NCI-H526 treated with DMSO at 0.1 percent for 48 hours (cell line): ENCODE data around the gene MRPL4.
A peak's percentile ranks its signal among the peaks of the same experiment; 100 is the strongest.
"Not testable (repeated sequence)": the region's sequence is repeated elsewhere in the genome, so short reads cannot be mapped to it uniquely, and the experiment has no call there.

Source experiments
- DNase-seq: peaks from one replicate; lab custom pipeline; 2025; lab: John Stamatoyannopoulos, UW

The MRPL4 gene

GRCh38 chr19:10262771-10263170 is 10.8 kb downstream of the MRPL4 start:
- no peak for DNase-seq

GRCh38 chr19:10266706-10267105 is 14.7 kb downstream of the MRPL4 start:
- no peak for DNase-seq

GRCh38 chr19:10268071-10268470 is 16.1 kb downstream of the MRPL4 start:
- no peak for DNase-seq

- peak; percentile 2 for DNase-seq
Observed at GRCh38 chr19:10269333-10270179, 17.5 kb downstream of the MRPL4 start.

DNA sequence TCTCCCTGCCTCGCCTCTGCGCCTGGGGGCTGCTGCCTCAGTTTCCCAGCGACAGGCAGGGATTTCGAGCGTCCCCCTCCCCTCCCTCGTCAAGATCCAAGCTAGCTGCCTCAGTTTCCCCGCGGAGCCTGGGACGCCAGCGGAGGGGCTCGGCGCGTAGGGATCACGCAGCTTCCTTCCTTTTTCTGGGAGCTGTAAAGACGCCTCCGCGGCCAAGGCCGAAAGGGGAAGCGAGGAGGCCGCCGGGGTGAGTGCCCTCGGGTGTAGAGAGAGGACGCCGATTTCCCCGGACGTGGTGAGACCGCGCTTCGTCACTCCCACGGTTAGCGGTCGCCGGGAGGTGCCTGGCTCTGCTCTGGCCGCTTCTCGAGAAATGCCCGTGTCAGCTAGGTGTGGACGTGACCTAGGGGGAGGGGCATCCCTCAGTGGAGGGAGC is 18.2 kb downstream of the MRPL4 start:
- DNase-seq, result no peak

DNA sequence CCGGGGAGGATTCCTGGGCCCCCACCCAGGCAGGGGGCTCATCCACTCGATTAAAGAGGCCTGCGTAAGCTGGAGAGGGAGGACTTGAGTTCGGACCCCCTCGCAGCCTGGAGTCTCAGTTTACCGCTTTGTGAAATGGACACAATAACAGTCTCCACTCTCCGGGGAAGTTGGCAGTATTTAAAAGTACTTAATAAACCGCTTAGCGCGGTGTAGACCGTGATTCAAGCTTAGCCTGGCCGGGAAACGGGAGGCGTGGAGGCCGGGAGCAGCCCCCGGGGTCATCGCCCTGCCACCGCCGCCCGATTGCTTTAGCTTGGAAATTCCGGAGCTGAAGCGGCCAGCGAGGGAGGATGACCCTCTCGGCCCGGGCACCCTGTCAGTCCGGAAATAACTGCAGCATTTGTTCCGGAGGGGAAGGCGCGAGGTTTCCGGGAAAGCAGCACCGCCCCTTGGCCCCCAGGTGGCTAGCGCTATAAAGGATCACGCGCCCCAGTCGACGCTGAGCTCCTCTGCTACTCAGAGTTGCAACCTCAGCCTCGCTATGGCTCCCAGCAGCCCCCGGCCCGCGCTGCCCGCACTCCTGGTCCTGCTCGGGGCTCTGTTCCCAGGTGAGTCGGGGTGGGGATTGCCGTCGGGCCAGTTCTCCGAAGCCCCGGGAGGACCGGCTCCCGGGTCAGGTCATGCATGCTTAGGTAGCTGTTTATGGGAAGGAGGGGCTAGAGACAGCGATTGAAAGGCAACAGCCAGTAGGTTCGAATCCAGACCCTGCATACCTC is 18.8 kb downstream of the MRPL4 start, which contains the start of gene ICAM1:
Gene ICAM1, plus strand, starts transcription at position 505 of the 779 bp plus-strand sequence. Its CDS starts 40 bp downstream, at position 545.
- DNase-seq, result no peak

DNA sequence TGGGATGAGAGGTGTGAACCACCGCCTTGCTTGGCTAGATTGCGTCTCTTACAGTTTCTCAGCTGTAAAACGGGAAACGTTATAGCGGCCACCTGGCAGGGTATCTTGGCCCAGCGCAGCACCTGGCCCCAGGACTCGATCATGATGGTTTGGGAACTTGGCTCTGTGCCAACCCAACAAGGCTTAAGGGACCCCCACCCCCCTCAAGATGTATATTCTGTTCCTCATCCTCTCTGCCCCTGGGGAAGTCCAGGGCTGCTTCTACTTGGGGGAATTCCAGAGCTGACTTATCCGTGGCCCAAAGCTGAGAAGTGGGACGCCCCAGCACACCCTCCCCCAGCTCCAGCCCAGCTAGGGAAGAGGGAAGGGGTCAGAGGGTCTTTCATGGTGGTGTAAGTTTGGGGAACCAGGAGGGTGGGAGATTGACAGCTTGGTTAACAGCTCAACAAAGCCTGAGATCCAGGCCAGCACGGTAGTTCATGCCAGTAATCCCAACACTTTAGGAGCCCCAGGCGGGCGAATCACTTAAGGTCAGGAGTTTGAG is 19.6 kb downstream of the MRPL4 start:
- DNase-seq, result no peak

DNA sequence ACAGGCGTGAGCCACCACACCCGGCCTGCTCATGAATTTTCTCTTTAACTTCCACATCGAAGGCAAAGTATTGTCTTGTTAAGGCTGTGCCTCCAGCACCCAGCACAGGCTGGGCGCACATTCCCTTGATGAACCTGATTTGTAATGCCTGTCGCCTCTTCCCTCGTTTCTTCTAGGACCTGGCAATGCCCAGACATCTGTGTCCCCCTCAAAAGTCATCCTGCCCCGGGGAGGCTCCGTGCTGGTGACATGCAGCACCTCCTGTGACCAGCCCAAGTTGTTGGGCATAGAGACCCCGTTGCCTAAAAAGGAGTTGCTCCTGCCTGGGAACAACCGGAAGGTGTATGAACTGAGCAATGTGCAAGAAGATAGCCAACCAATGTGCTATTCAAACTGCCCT is 22.6 kb downstream of the MRPL4 start:
- DNase-seq, result no peak

- DNase-seq, result no peak
Observed at GRCh38 chr19:10277795-10278589, 26.0 kb downstream of the MRPL4 start.

- no peak for DNase-seq
Observed at GRCh38 chr19:10278935-10279334, 26.9 kb downstream of the MRPL4 start.

DNA sequence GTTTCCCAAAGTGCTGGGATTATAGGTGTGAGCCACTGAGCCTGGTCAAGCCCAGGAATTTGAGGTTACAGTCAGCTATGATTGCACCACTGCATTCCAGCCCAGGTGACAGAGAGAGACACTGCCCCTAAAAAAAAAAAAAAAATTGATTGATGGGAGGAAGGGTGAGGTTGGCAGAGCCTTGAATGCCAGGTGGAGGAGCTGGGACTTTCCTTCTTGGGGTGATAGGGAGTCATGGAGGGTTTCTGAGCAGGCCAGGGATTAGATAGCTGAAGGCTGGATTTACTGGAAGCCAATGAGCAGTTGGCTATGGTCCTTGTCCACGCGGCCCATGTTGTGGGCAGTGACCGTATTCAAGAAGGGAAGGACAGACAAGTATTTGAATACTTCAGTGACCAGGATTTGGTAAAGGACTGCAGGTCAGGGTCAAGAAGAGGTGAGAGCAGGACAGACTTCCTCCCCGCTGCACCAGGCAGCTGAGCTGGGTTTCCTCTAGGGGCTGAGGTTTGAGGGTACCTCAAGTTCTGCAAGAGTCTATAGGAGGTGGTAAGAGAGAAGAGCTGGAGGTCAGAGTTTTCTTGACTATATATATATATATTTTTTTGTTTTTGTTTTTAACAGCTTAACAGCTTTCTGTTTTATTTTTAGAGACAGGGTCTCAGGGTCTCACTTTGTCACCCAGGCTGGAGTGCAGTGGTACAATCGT is 27.9 kb downstream of the MRPL4 start:
- DNase-seq, result no peak

DNA sequence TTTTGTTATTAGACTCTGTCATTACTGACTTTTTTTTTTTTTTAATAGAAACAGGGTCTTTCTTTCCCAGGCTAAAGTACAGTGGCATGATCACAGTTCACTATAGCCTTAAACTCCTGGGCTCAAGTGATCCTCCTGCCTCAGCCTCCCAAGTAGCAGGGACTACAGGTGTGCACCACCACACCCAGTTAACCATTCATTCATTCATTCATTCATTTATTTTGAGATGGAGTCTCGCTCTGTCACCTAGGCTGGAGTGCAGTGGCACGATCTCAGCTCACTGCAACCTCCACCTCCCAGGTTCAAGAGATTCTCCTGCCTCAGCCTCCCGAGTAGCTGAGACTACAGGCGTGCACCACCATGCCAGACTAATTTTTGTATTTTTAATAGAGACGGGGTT is 30.0 kb downstream of the MRPL4 start:
- not testable (repeated sequence) for DNase-seq

GRCh38 chr19:10283301-10284064 is 31.5 kb downstream of the MRPL4 start:
- DNase-seq, result no peak

DNA sequence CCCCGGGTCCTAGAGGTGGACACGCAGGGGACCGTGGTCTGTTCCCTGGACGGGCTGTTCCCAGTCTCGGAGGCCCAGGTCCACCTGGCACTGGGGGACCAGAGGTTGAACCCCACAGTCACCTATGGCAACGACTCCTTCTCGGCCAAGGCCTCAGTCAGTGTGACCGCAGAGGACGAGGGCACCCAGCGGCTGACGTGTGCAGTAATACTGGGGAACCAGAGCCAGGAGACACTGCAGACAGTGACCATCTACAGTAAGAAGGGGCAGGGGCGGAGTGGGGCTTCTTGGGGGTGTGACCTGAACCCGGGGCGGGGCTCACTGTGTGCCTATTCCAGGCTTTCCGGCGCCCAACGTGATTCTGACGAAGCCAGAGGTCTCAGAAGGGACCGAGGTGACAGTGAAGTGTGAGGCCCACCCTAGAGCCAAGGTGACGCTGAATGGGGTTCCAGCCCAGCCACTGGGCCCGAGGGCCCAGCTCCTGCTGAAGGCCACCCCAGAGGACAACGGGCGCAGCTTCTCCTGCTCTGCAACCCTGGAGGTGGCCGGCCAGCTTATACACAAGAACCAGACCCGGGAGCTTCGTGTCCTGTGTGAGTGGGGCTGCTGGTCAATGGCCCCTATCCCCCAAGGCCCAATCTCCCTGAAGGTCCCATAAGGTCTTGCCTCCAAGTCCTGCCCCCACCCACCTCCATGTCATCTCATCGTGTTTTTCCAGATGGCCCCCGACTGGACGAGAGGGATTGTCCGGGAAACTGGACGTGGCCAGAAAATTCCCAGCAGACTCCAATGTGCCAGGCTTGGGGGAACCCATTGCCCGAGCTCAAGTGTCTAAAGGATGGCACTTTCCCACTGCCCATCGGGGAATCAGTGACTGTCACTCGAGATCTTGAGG is 32.3 kb downstream of the MRPL4 start:
- DNase-seq, result no peak

GRCh38 chr19:10284960-10285278 is 32.9 kb downstream of the MRPL4 start:
- no peak for DNase-seq

- no peak for DNase-seq
Observed at GRCh38 chr19:10285393-10285792, 33.4 kb downstream of the MRPL4 start.

DNA sequence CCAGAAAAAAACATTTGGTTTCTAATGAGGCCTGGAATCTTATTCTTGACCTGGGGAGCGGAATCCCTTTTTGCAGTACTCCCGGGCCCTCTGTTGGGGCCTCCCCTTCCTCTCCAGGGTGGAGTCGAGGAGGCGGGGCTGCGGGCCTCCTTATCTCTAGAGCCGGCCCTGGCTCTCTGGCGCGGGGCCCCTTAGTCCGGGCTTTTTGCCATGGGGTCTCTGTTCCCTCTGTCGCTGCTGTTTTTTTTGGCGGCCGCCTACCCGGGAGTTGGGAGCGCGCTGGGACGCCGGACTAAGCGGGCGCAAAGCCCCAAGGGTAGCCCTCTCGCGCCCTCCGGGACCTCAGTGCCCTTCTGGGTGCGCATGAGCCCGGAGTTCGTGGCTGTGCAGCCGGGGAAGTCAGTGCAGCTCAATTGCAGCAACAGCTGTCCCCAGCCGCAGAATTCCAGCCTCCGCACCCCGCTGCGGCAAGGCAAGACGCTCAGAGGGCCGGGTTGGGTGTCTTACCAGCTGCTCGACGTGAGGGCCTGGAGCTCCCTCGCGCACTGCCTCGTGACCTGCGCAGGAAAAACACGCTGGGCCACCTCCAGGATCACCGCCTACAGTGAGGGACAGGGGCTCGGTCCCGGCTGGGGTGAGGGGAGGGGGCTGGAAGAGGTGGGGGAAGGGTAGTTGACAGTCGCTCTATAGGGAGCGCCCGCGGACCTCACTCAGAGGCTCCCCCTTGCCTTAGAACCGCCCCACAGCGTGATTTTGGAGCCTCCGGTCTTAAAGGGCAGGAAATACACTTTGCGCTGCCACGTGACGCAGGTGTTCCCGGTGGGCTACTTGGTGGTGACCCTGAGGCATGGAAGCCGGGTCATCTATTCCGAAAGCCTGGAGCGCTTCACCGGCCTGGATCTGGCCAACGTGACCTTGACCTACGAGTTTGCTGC is 35.1 kb downstream of the MRPL4 start, which contains the start of gene ICAM4:
Gene ICAM4, plus strand, starts transcription at position 153 of the 935 bp plus-strand sequence. Its CDS starts 58 bp downstream, at position 211.
- DNase-seq, result no peak

DNA sequence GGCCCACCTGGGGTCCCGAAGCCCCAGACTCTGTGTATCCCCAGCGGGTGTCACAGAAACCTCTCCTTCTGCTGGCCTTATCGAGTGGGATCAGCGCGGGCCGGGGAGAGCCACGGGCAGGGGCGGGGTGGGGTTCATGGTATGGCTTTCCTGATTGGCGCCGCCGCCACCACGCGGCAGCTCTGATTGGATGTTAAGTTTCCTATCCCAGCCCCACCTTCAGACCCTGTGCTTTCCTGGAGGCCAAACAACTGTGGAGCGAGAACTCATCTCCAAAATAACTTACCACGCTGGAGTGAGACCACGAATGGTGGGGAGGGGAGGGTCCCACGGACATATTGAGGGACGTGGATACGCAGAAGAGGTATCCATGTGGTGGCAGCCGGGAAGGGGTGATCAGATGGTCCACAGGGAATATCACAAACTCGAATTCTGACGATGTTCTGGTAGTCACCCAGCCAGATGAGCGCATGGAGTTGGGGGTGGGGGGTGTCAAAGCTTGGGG is 36.7 kb downstream of the MRPL4 start:
- DNase-seq, result peak; percentile 14
